Activated CD8-positive, alpha-beta memory T cell treated with anti-CD3 and anti-CD28 coated beads for 48 hours (primary cell): ENCODE data around the gene MDM2.
"Not testable (repeated sequence)": the region's sequence is repeated elsewhere in the genome, so short reads cannot be mapped to it uniquely, and the experiment has no call there.

Experiments
- DNase-seq, 3 experiments: peaks; one replicate each; pipeline ENCODE4 v3.0.0-alpha.2; 2020; ENCODE audit warnings: low read depth in 2 of 3, low spot score in 2 of 3

MDM2 gene

GRCh38 chr12:68785823-68786222 is 22.2 kb upstream of the MDM2 start:
- no peak for DNase-seq

GRCh38 chr12:68786929-68787328 is 21.0 kb upstream of the MDM2 start:
- no peak for DNase-seq

GRCh38 chr12:68788554-68789143 is 19.3 kb upstream of the MDM2 start:
- no peak for DNase-seq

GRCh38 chr12:68789144-68789878 is 18.7 kb upstream of the MDM2 start:
- no peak for DNase-seq

GRCh38 chr12:68790081-68790951 is 17.7 kb upstream of the MDM2 start:
- DNase-seq: no peak

- DNase-seq: no peak
Observed at GRCh38 chr12:68790952-68791234, 17.1 kb upstream of the MDM2 start.

GRCh38 chr12:68791897-68792481 is 16.0 kb upstream of the MDM2 start:
- DNase-seq: no peak

GRCh38 chr12:68792952-68793351 is 15.0 kb upstream of the MDM2 start:
- DNase-seq: no peak

- no peak for DNase-seq
Observed at GRCh38 chr12:68793436-68793835, 14.5 kb upstream of the MDM2 start.

GRCh38 chr12:68793975-68794652 is 13.9 kb upstream of the MDM2 start:
- no peak for DNase-seq

- DNase-seq: no peak
Observed at GRCh38 chr12:68794653-68795251, 13.2 kb upstream of the MDM2 start.

- no peak for DNase-seq
Observed at GRCh38 chr12:68796399-68796798, 11.6 kb upstream of the MDM2 start.

- no peak for DNase-seq
Observed at GRCh38 chr12:68798882-68799234, 9.1 kb upstream of the MDM2 start.

- DNase-seq: no peak
Observed at GRCh38 chr12:68800294-68800693, 7.7 kb upstream of the MDM2 start.

GRCh38 chr12:68801124-68801523 is 6.9 kb upstream of the MDM2 start:
- DNase-seq: not testable (repeated sequence)

GRCh38 chr12:68802372-68802745 is 5.6 kb upstream of the MDM2 start:
- DNase-seq: not testable (repeated sequence)

GRCh38 chr12:68802911-68803651 is 4.9 kb upstream of the MDM2 start:
- DNase-seq: not testable (repeated sequence)

GRCh38 chr12:68803948-68804656 is 3.9 kb upstream of the MDM2 start:
- DNase-seq: no peak

- DNase-seq: no peak
Observed at GRCh38 chr12:68804657-68805591, 3.1 kb upstream of the MDM2 start.
